ENCODE measurements around the gene FGF8. TPM values are rescaled to one million over a fixed set of nuclear protein-coding genes. Genes with fewer than 3 reads are reported as not detected.
A peak's percentile ranks its signal among the peaks of the same experiment; 100 is the strongest.
"Not testable (repeated sequence)": the region's sequence is repeated elsewhere in the genome, so short reads cannot be mapped to it uniquely, and the experiment has no call there.

Gene FGF8
- polyA plus RNA-seq, 2 donors: not detected

GRCh38 chr10:101812606-101813005, 36.7 kb upstream of the FGF8 start:
- Histone ChIP-seq H3K27ac (ENCODE audit: low read depth in 2 of 2, low read length in 1 of 2) (no peak overlapping the region), H3K36me3 (ENCODE audit: control insufficient read depth in 2 of 2, insufficient read depth in 2 of 2, low read length in 1 of 2) (peaks cover 2 to 4% of the 10 kb centered on the region in 2 donors), H3K9me3 (ENCODE audit: control insufficient read depth in 2 of 2, insufficient read depth in 1 of 2, low read depth in 1 of 2, low read length in 1 of 2) (no peaks in the 10 kb centered on the region), H3K4me3 (ENCODE audit: low read depth in 1 of 2, low read length in 2 of 2) (no peak overlapping the region), H3K4me1 (ENCODE audit: control insufficient read depth in 2 of 2, insufficient read depth in 2 of 2, low read length in 1 of 2) (no peaks in the 10 kb centered on the region), H3K27me3 (ENCODE audit: control insufficient read depth in 1 of 2, insufficient read depth in 2 of 2, low read length in 2 of 2) (no peaks in the 10 kb centered on the region)
- 78 to 83% methylated on average over 4 of the region's 4 CpGs for WGBS, 2 donors

- 85 to 90% methylated on average over 1 of the region's 1 CpG for WGBS, 2 donors
- H3K36me3 ChIP-seq (ENCODE audit: control insufficient read depth in 2 of 2, insufficient read depth in 2 of 2, low read length in 1 of 2): peaks cover 6 to 11% of the 10 kb centered on the region in 2 donors
Observed at GRCh38 chr10:101807158-101807557, 31.2 kb upstream of the FGF8 start.

GRCh38 chr10:101803511-101803910, 27.6 kb upstream of the FGF8 start:
- Histone ChIP-seq H3K4me3 (ENCODE audit: low read depth in 1 of 2, low read length in 2 of 2) (no peak overlapping the region), H3K27me3 (ENCODE audit: control insufficient read depth in 1 of 2, insufficient read depth in 2 of 2, low read length in 2 of 2) (no peaks in the 10 kb centered on the region), H3K4me1 (ENCODE audit: control insufficient read depth in 2 of 2, insufficient read depth in 2 of 2, low read length in 1 of 2) (no peaks in the 10 kb centered on the region), H3K9me3 (ENCODE audit: control insufficient read depth in 2 of 2, insufficient read depth in 1 of 2, low read depth in 1 of 2, low read length in 1 of 2) (no peaks in the 10 kb centered on the region), H3K27ac (ENCODE audit: low read depth in 2 of 2, low read length in 1 of 2) (no peak overlapping the region), H3K36me3 (ENCODE audit: control insufficient read depth in 2 of 2, insufficient read depth in 2 of 2, low read length in 1 of 2) (peaks cover 13 to 19% of the 10 kb centered on the region in 2 donors)
- 64 to 71% methylated on average over 4 of the region's 4 CpGs for WGBS, 2 donors

More at GRCh38 chr10:101807158-101807557, 31.2 kb upstream of the FGF8 start:
- Histone ChIP-seq H3K9me3 (ENCODE audit: control insufficient read depth in 2 of 2, insufficient read depth in 1 of 2, low read depth in 1 of 2, low read length in 1 of 2) (no peaks in the 10 kb centered on the region), H3K27ac (ENCODE audit: low read depth in 2 of 2, low read length in 1 of 2) (no peak overlapping the region), H3K4me1 (ENCODE audit: control insufficient read depth in 2 of 2, insufficient read depth in 2 of 2, low read length in 1 of 2) (no peaks in the 10 kb centered on the region), H3K27me3 (ENCODE audit: control insufficient read depth in 1 of 2, insufficient read depth in 2 of 2, low read length in 2 of 2) (no peaks in the 10 kb centered on the region), H3K4me3 (ENCODE audit: low read depth in 1 of 2, low read length in 2 of 2) (no peak overlapping the region)

- Histone ChIP-seq H3K9me3 (ENCODE audit: control insufficient read depth in 2 of 2, insufficient read depth in 1 of 2, low read depth in 1 of 2, low read length in 1 of 2) (no peaks in the 10 kb centered on the region), H3K27ac (ENCODE audit: low read depth in 2 of 2, low read length in 1 of 2) (no peak overlapping the region), H3K27me3 (ENCODE audit: control insufficient read depth in 1 of 2, insufficient read depth in 2 of 2, low read length in 2 of 2) (no peaks in the 10 kb centered on the region), H3K4me1 (ENCODE audit: control insufficient read depth in 2 of 2, insufficient read depth in 2 of 2, low read length in 1 of 2) (no peaks in the 10 kb centered on the region), H3K36me3 (ENCODE audit: control insufficient read depth in 2 of 2, insufficient read depth in 2 of 2, low read length in 1 of 2) (peaks cover 12 to 24% of the 10 kb centered on the region in 2 donors), H3K4me3 (ENCODE audit: low read depth in 1 of 2, low read length in 2 of 2) (no peak overlapping the region)
- 75 to 77% methylated on average over 4 of the region's 4 CpGs for WGBS, 2 donors
Observed at GRCh38 chr10:101797403-101798059, 21.6 kb upstream of the FGF8 start.

- Histone ChIP-seq H3K4me3 (ENCODE audit: low read depth in 1 of 2, low read length in 2 of 2) (no peak overlapping the region), H3K27ac (ENCODE audit: low read depth in 2 of 2, low read length in 1 of 2) (no peak overlapping the region), H3K27me3 (ENCODE audit: control insufficient read depth in 1 of 2, insufficient read depth in 2 of 2, low read length in 2 of 2) (no peaks in the 10 kb centered on the region), H3K9me3 (ENCODE audit: control insufficient read depth in 2 of 2, insufficient read depth in 1 of 2, low read depth in 1 of 2, low read length in 1 of 2) (no peaks in the 10 kb centered on the region), H3K36me3 (ENCODE audit: control insufficient read depth in 2 of 2, insufficient read depth in 2 of 2, low read length in 1 of 2) (peaks cover 10 to 14% of the 10 kb centered on the region in 2 donors), H3K4me1 (ENCODE audit: control insufficient read depth in 2 of 2, insufficient read depth in 2 of 2, low read length in 1 of 2) (no peaks in the 10 kb centered on the region)
- WGBS, 2 donors: 97 to 98% methylated on average over 12 of the region's 12 CpGs
Observed at GRCh38 chr10:101793526-101793925, 17.6 kb upstream of the FGF8 start.

- no peaks in the 10 kb centered on the region for H3K27me3 ChIP-seq (ENCODE audit: control insufficient read depth in 1 of 2, insufficient read depth in 2 of 2, low read length in 2 of 2)
- H3K27ac ChIP-seq (ENCODE audit: low read depth in 2 of 2, low read length in 1 of 2): no peak overlapping the region
- WGBS, 2 donors: 93 to 96% methylated on average over 7 of the region's 7 CpGs
- H3K36me3 ChIP-seq (ENCODE audit: control insufficient read depth in 2 of 2, insufficient read depth in 2 of 2, low read length in 1 of 2): peaks cover 16% of the 10 kb centered on the region in 2 donors
- no peak overlapping the region for H3K4me3 ChIP-seq (ENCODE audit: low read depth in 1 of 2, low read length in 2 of 2)
- H3K4me1 ChIP-seq (ENCODE audit: control insufficient read depth in 2 of 2, insufficient read depth in 2 of 2, low read length in 1 of 2): no peaks in the 10 kb centered on the region
- H3K9me3 ChIP-seq (ENCODE audit: control insufficient read depth in 2 of 2, insufficient read depth in 1 of 2, low read depth in 1 of 2, low read length in 1 of 2): no peaks in the 10 kb centered on the region
Observed at GRCh38 chr10:101789686-101790085, 13.8 kb upstream of the FGF8 start.

- H3K27ac ChIP-seq (ENCODE audit: low read depth in 2 of 2, low read length in 1 of 2); H3K4me3 ChIP-seq (ENCODE audit: low read depth in 1 of 2, low read length in 2 of 2); H3K27me3 ChIP-seq (ENCODE audit: control insufficient read depth in 1 of 2, insufficient read depth in 2 of 2, low read length in 2 of 2); H3K9me3 ChIP-seq (ENCODE audit: control insufficient read depth in 2 of 2, insufficient read depth in 1 of 2, low read depth in 1 of 2, low read length in 1 of 2); H3K4me1 ChIP-seq (ENCODE audit: control insufficient read depth in 2 of 2, insufficient read depth in 2 of 2, low read length in 1 of 2): not testable (repeated sequence)
- WGBS, 2 donors: 89 to 90% methylated on average over 9 of the region's 9 CpGs
- H3K36me3 ChIP-seq (ENCODE audit: control insufficient read depth in 2 of 2, insufficient read depth in 2 of 2, low read length in 1 of 2): peaks cover 16% of the 10 kb centered on the region in 2 donors
Observed at GRCh38 chr10:101789231-101789630, 13.3 kb upstream of the FGF8 start.

GRCh38 chr10:101785801-101786200, 9.9 kb upstream of the FGF8 start:
- Histone ChIP-seq H3K27me3 (ENCODE audit: control insufficient read depth in 1 of 2, insufficient read depth in 2 of 2, low read length in 2 of 2) (no peaks in the 10 kb centered on the region), H3K4me1 (ENCODE audit: control insufficient read depth in 2 of 2, insufficient read depth in 2 of 2, low read length in 1 of 2) (peaks cover 6 to 12% of the 10 kb centered on the region in 2 donors), H3K9me3 (ENCODE audit: control insufficient read depth in 2 of 2, insufficient read depth in 1 of 2, low read depth in 1 of 2, low read length in 1 of 2) (no peaks in the 10 kb centered on the region), H3K4me3 (ENCODE audit: low read depth in 1 of 2, low read length in 2 of 2) (no peak overlapping the region), H3K36me3 (ENCODE audit: control insufficient read depth in 2 of 2, insufficient read depth in 2 of 2, low read length in 1 of 2) (peaks cover 11 to 12% of the 10 kb centered on the region in 2 donors), H3K27ac (ENCODE audit: low read depth in 2 of 2, low read length in 1 of 2) (no peak overlapping the region)
- 82 to 88% methylated on average over 2 of the region's 2 CpGs for WGBS, 2 donors

- no peak overlapping the region for H3K27ac ChIP-seq (ENCODE audit: low read depth in 2 of 2, low read length in 1 of 2)
- peaks cover 12 to 15% of the 10 kb centered on the region in 2 donors for H3K4me1 ChIP-seq (ENCODE audit: control insufficient read depth in 2 of 2, insufficient read depth in 2 of 2, low read length in 1 of 2)
- WGBS, 2 donors: 77 to 85% methylated on average over 2 of the region's 2 CpGs
- no peak overlapping the region for H3K4me3 ChIP-seq (ENCODE audit: low read depth in 1 of 2, low read length in 2 of 2)
- peaks cover 8 to 12% of the 10 kb centered on the region in 2 donors for H3K36me3 ChIP-seq (ENCODE audit: control insufficient read depth in 2 of 2, insufficient read depth in 2 of 2, low read length in 1 of 2)
- H3K9me3 ChIP-seq (ENCODE audit: control insufficient read depth in 2 of 2, insufficient read depth in 1 of 2, low read depth in 1 of 2, low read length in 1 of 2): no peaks in the 10 kb centered on the region
- H3K27me3 ChIP-seq (ENCODE audit: control insufficient read depth in 1 of 2, insufficient read depth in 2 of 2, low read length in 2 of 2): no peaks in the 10 kb centered on the region
Observed at GRCh38 chr10:101784558-101784957, 8.6 kb upstream of the FGF8 start.

- Histone ChIP-seq H3K4me3 (ENCODE audit: low read depth in 1 of 2, low read length in 2 of 2) (peak overlapping the region; percentile 74 to 76), H3K27me3 (ENCODE audit: control insufficient read depth in 1 of 2, insufficient read depth in 2 of 2, low read length in 2 of 2) (no peaks in the 10 kb centered on the region), H3K27ac (ENCODE audit: low read depth in 2 of 2, low read length in 1 of 2) (peak overlapping the region; percentile 56 to 66), H3K9me3 (ENCODE audit: control insufficient read depth in 2 of 2, insufficient read depth in 1 of 2, low read depth in 1 of 2, low read length in 1 of 2) (no peaks in the 10 kb centered on the region), H3K4me1 (ENCODE audit: control insufficient read depth in 2 of 2, insufficient read depth in 2 of 2, low read length in 1 of 2) (peaks cover 16 to 17% of the 10 kb centered on the region in 2 donors), H3K36me3 (ENCODE audit: control insufficient read depth in 2 of 2, insufficient read depth in 2 of 2, low read length in 1 of 2) (peaks cover 8 to 12% of the 10 kb centered on the region in 2 donors)
- WGBS, 2 donors: 28 to 45% methylated on average over 10 of the region's 10 CpGs
Observed at GRCh38 chr10:101783736-101784118, 7.8 kb upstream of the FGF8 start.
